Ishikawa (cell line): ENCODE measurements around the gene ASTN1.

Source experiments
- CEBPB ChIP-seq: IDR thresholded peaks from 2 replicates; pipeline ENCODE4 v1.6.1; 2012
- CREB1 ChIP-seq: IDR thresholded peaks from 2 replicates; pipeline ENCODE4 v1.6.1; 2012; ENCODE audit warnings: low read depth
- EGR1 ChIP-seq: IDR thresholded peaks from 2 replicates; pipeline ENCODE4 v1.6.1; 2012
- EP300 ChIP-seq: IDR thresholded peaks from 2 replicates; pipeline ENCODE4 v1.6.1; 2012; ENCODE audit warnings: borderline replicate concordance
- FOXM1 ChIP-seq: IDR thresholded peaks from 2 replicates; pipeline ENCODE4 v1.6.1; 2012; ENCODE audit warnings: low read depth, borderline replicate concordance
- NFIC ChIP-seq: IDR thresholded peaks from 2 replicates; pipeline ENCODE4 v1.6.1; 2012
- RAD21 ChIP-seq: IDR thresholded peaks from 2 replicates; pipeline ENCODE4 v1.6.1; 2012; ENCODE audit warnings: low read depth
- TAF1 ChIP-seq: IDR thresholded peaks from 2 replicates; pipeline ENCODE4 v1.6.1; 2012; ENCODE audit warnings: low read depth, mild to moderate bottlenecking
- TCF12 ChIP-seq: IDR thresholded peaks from 2 replicates; pipeline ENCODE4 v1.6.1; 2012; ENCODE audit warnings: low read depth
- TEAD4 ChIP-seq: IDR thresholded peaks from 2 replicates; pipeline ENCODE4 v1.6.1; 2012
- YY1 ChIP-seq: IDR thresholded peaks from 2 replicates; pipeline ENCODE4 v1.6.1; 2012; ENCODE audit warnings: low read depth
- ZBTB7A ChIP-seq: IDR thresholded peaks from 2 replicates; pipeline ENCODE4 v1.6.1; 2012; ENCODE audit warnings: low read depth
- TF ChIP-seq, protein P1 (sequence below): IDR thresholded peaks from 2 replicates; pipeline ENCODE4 v1.6.1; 2012; ENCODE audit warnings: low read depth, mild to moderate bottlenecking
- TF ChIP-seq, protein P2 (sequence below): IDR thresholded peaks from 2 replicates; pipeline ENCODE4 v1.6.1; 2012
- TF ChIP-seq, protein P3 (sequence below): IDR thresholded peaks from 2 replicates; pipeline ENCODE4 v1.6.1; 2012

The ASTN1 gene

DNA sequence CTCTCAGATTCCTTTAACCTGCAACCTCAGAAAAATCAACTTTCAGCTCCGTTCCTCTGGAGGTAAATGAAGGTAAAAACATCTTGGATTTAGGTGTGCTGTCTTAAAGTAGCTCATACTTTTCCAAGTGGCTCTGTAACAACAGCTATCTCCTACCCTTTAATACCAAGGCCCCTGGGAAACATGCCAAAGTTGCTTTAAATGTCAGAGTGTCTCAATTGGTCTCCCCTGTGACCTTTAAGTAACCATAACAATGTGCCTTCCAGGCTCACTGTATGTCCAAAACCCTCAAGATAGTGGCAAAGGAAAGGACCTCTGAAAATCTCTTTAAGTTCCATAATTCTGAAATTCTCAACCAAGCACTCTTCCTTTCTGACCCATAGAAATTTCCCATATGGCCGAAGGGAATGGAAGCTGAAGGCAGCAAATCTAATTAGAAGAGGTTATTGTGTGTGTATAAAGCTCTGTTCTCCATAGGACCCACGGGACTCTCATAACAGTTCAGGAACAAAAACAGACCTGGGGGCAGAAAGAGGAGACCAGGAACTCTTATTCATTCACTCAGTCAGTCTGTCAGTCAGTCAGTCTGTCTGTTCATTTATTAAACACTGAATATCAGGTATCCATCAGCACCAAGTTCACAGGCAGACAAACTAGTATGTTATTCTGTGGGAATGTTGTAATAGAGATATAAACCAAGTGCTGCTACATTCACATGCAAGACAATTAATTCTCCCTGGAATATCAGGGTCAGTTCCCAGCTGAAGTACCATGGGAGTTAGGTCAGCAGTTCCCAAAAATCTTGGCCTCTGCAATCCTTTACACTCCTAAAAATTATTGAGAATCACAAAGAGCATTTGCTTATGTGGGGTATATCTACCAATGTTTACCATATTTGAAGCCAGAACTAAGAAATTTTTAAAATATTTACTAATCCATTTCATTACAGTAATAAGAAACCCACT is 19.1 kb downstream of the ASTN1 start:
- TF ChIP-seq EGR1 (no peak), ZBTB7A (no peak), NFIC (no peak), CEBPB (no peak), TCF12 (no peak), TEAD4 (no peak), EP300 (no peak), YY1 (no peak), CREB1 (no peak), RAD21 (no peak), FOXM1 (no peak), TAF1 (no peak)
- TF ChIP-seq, protein P1, sequence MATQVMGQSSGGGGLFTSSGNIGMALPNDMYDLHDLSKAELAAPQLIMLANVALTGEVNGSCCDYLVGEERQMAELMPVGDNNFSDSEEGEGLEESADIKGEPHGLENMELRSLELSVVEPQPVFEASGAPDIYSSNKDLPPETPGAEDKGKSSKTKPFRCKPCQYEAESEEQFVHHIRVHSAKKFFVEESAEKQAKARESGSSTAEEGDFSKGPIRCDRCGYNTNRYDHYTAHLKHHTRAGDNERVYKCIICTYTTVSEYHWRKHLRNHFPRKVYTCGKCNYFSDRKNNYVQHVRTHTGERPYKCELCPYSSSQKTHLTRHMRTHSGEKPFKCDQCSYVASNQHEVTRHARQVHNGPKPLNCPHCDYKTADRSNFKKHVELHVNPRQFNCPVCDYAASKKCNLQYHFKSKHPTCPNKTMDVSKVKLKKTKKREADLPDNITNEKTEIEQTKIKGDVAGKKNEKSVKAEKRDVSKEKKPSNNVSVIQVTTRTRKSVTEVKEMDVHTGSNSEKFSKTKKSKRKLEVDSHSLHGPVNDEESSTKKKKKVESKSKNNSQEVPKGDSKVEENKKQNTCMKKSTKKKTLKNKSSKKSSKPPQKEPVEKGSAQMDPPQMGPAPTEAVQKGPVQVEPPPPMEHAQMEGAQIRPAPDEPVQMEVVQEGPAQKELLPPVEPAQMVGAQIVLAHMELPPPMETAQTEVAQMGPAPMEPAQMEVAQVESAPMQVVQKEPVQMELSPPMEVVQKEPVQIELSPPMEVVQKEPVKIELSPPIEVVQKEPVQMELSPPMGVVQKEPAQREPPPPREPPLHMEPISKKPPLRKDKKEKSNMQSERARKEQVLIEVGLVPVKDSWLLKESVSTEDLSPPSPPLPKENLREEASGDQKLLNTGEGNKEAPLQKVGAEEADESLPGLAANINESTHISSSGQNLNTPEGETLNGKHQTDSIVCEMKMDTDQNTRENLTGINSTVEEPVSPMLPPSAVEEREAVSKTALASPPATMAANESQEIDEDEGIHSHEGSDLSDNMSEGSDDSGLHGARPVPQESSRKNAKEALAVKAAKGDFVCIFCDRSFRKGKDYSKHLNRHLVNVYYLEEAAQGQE, result no peak
- TF ChIP-seq, protein P2, sequence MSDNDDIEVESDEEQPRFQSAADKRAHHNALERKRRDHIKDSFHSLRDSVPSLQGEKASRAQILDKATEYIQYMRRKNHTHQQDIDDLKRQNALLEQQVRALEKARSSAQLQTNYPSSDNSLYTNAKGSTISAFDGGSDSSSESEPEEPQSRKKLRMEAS, result no peak
- TF ChIP-seq, protein P3, sequence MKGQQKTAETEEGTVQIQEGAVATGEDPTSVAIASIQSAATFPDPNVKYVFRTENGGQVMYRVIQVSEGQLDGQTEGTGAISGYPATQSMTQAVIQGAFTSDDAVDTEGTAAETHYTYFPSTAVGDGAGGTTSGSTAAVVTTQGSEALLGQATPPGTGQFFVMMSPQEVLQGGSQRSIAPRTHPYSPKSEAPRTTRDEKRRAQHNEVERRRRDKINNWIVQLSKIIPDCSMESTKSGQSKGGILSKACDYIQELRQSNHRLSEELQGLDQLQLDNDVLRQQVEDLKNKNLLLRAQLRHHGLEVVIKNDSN, result no peak

DNA sequence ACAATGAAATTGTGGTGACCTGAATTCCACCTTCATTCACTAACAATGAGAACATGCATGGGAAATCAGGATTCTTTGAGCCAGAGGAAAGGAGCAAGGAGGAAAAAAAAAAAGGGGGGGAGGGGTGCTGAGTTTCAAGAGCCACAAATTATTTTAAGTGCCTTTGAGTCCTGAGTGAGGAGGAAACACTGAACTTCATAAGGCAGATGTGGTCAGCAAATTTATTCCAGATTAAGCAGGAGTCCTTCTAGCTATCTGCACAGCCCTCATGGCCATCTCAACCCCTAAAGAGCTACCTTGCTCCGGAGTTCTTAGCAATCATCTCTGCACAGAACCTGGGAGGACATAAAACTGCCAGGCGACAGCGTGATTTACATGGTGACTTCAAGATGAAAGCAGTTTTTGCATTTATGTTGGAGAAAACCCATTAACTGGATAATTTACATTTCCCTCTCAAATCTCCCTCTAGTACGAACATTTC is 21.7 kb downstream of the ASTN1 start:
- TF ChIP-seq, protein P1, result no peak
- no peak for TF ChIP-seq TAF1
- TF ChIP-seq CEBPB, result no peak
- TF ChIP-seq NFIC, result no peak
- TF ChIP-seq TCF12, result no peak
- TF ChIP-seq TEAD4, result no peak
- no peak for TF ChIP-seq EP300
- no peak for TF ChIP-seq RAD21
- TF ChIP-seq FOXM1, result no peak
- TF ChIP-seq EGR1, result no peak
- TF ChIP-seq CREB1, result no peak
- TF ChIP-seq YY1, result no peak
- TF ChIP-seq ZBTB7A, result no peak
- TF ChIP-seq, protein P3, result no peak
- TF ChIP-seq, protein P2, result no peak

DNA sequence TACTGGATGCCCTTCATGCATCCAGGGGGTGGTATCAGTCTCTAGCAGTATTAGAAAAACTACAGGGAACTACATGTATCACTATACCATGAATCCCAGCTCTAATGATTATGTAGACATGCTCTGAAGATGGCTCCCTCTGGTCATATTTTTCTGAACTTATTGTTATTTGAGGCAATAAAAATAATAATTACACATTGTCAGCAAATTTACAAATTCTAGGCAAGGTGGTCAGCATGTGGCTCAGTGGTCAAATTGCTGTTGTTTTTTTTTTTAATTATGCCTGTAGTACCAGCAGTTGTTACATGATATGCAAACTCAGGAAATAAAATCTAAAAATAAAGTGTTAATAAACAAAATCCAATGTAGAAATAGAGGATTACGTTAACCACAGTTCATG is 22.5 kb downstream of the ASTN1 start:
- TF ChIP-seq ZBTB7A, result no peak
- no peak for TF ChIP-seq FOXM1
- no peak for TF ChIP-seq TCF12
- TF ChIP-seq, protein P3, result no peak

DNA sequence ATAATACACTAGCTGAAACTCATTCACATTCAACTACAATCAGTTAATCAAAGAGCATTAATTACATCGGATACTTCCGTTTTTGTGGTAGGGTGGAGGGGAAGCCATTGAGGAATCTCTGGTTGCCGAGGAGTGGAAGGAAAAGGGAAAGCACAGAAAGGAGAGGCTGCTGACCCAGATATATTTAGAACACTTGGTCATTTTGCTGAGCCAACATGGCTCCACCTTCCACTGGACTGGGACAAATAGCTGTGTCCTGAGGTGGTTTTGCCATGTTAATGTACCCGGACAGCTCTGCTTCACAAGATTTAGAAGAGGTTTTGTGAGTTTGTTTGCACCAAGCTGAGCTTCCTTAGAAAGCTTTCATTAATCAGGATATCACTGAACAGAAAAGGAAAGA is 26.2 kb downstream of the ASTN1 start:
- TF ChIP-seq, protein P3, result no peak
- TF ChIP-seq, protein P2, result no peak
- TF ChIP-seq EGR1, result no peak

DNA sequence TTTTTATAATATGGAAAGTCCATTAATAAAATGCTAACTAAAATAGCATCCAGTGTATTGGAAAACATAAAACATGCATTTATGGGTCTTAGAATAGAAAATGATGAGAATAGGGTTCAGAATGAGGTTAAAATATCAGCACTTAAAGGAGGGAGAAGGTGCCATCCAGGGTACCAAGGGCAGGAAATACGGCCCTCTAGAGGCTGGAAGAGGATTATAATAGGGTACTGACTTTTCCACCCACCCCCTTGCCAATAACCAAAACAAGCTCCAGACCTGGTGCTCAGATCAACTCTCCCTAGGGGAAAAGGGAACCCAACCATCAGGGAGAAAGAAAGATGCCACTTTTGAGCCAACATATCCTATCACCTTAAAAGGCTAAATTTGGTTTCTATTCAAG is 26.7 kb downstream of the ASTN1 start:
- TF ChIP-seq TCF12 (no peak), TEAD4 (no peak), CEBPB (no peak), NFIC (no peak), EGR1 (no peak), CREB1 (no peak)
- TF ChIP-seq, protein P1, result no peak
- TF ChIP-seq, protein P2, result no peak
